WTC11 (cell line): ENCODE measurements around the gene AK5.

Experiments used
- CREB1 ChIP-seq: sonication (generic); formaldehyde crosslinking; IDR thresholded peaks from 2 replicates; pipeline ENCODE4 v1.8.0; 2023; ENCODE audit warnings: mild to moderate bottlenecking, missing genetic modification reagents
- TEAD4 ChIP-seq: sonication (generic); formaldehyde crosslinking; IDR thresholded peaks from 2 replicates; pipeline ENCODE4 v1.8.0; 2022; ENCODE audit warnings: mild to moderate bottlenecking, missing genetic modification reagents
- ZNF423 ChIP-seq: fragments of 250-450 bp; sonication (Bioruptor Pico); IDR thresholded peaks from 2 replicates; pipeline ENCODE4 v2.1.2; 2022; ENCODE audit warnings: mild to moderate bottlenecking, moderate library complexity
- TF ChIP-seq, protein P1 (sequence below): fragments of 200-600 bp; IDR thresholded peaks from 2 replicates; pipeline ENCODE4 v1.8.0; 2022; ENCODE audit warnings: antibody characterized with exemption
- TF ChIP-seq, protein P2 (sequence below): sonication (generic); formaldehyde crosslinking; IDR thresholded peaks from 2 replicates; pipeline ENCODE4 v1.8.1; 2022; ENCODE audit warnings: low read depth, missing genetic modification reagents, borderline replicate concordance
- TF ChIP-seq, protein P3 (sequence below): sonication (generic); formaldehyde crosslinking; IDR thresholded peaks from 2 replicates; pipeline ENCODE4 v1.8.0; 2022; ENCODE audit warnings: mild to moderate bottlenecking, missing genetic modification reagents
- TF ChIP-seq, protein P4 (sequence below): sonication (generic); formaldehyde crosslinking; IDR thresholded peaks from 2 replicates; pipeline ENCODE4 v1.8.1; 2023; ENCODE audit warnings: mild to moderate bottlenecking, missing genetic modification reagents, borderline replicate concordance

DNA sequence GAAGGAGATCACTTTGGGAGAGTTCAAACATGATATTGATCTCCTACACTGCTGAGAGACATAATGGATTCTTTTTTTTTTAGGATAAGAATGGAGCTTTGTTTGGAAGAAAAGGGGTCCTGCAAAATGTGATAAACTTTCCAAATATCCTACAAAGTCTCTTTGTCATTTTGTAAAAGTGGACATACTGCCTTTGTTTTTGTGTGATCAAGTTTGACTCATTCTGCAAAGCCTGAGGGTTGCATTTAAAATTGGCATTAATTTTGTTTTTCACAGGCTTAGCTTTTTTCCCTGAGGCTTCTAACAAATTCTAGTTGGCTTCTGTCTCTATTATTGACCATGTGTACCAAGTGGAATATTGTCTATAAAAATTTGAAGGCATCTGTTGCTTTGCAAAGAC lies 113.2 kb downstream of the AK5 start:
- TF ChIP-seq, protein P1, sequence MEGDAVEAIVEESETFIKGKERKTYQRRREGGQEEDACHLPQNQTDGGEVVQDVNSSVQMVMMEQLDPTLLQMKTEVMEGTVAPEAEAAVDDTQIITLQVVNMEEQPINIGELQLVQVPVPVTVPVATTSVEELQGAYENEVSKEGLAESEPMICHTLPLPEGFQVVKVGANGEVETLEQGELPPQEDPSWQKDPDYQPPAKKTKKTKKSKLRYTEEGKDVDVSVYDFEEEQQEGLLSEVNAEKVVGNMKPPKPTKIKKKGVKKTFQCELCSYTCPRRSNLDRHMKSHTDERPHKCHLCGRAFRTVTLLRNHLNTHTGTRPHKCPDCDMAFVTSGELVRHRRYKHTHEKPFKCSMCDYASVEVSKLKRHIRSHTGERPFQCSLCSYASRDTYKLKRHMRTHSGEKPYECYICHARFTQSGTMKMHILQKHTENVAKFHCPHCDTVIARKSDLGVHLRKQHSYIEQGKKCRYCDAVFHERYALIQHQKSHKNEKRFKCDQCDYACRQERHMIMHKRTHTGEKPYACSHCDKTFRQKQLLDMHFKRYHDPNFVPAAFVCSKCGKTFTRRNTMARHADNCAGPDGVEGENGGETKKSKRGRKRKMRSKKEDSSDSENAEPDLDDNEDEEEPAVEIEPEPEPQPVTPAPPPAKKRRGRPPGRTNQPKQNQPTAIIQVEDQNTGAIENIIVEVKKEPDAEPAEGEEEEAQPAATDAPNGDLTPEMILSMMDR: no peak
- TF ChIP-seq, protein P2, sequence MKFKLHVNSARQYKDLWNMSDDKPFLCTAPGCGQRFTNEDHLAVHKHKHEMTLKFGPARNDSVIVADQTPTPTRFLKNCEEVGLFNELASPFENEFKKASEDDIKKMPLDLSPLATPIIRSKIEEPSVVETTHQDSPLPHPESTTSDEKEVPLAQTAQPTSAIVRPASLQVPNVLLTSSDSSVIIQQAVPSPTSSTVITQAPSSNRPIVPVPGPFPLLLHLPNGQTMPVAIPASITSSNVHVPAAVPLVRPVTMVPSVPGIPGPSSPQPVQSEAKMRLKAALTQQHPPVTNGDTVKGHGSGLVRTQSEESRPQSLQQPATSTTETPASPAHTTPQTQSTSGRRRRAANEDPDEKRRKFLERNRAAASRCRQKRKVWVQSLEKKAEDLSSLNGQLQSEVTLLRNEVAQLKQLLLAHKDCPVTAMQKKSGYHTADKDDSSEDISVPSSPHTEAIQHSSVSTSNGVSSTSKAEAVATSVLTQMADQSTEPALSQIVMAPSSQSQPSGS: no peak
- TF ChIP-seq ZNF423 (CRISPR knock-in tag): no peak
- TF ChIP-seq, protein P3, sequence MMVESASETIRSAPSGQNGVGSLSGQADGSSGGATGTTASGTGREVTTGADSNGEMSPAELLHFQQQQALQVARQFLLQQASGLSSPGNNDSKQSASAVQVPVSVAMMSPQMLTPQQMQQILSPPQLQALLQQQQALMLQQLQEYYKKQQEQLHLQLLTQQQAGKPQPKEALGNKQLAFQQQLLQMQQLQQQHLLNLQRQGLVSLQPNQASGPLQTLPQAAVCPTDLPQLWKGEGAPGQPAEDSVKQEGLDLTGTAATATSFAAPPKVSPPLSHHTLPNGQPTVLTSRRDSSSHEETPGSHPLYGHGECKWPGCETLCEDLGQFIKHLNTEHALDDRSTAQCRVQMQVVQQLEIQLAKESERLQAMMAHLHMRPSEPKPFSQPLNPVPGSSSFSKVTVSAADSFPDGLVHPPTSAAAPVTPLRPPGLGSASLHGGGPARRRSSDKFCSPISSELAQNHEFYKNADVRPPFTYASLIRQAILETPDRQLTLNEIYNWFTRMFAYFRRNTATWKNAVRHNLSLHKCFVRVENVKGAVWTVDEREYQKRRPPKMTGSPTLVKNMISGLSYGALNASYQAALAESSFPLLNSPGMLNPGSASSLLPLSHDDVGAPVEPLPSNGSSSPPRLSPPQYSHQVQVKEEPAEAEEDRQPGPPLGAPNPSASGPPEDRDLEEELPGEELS (CRISPR knock-in tag): no peak
- TF ChIP-seq, protein P4, sequence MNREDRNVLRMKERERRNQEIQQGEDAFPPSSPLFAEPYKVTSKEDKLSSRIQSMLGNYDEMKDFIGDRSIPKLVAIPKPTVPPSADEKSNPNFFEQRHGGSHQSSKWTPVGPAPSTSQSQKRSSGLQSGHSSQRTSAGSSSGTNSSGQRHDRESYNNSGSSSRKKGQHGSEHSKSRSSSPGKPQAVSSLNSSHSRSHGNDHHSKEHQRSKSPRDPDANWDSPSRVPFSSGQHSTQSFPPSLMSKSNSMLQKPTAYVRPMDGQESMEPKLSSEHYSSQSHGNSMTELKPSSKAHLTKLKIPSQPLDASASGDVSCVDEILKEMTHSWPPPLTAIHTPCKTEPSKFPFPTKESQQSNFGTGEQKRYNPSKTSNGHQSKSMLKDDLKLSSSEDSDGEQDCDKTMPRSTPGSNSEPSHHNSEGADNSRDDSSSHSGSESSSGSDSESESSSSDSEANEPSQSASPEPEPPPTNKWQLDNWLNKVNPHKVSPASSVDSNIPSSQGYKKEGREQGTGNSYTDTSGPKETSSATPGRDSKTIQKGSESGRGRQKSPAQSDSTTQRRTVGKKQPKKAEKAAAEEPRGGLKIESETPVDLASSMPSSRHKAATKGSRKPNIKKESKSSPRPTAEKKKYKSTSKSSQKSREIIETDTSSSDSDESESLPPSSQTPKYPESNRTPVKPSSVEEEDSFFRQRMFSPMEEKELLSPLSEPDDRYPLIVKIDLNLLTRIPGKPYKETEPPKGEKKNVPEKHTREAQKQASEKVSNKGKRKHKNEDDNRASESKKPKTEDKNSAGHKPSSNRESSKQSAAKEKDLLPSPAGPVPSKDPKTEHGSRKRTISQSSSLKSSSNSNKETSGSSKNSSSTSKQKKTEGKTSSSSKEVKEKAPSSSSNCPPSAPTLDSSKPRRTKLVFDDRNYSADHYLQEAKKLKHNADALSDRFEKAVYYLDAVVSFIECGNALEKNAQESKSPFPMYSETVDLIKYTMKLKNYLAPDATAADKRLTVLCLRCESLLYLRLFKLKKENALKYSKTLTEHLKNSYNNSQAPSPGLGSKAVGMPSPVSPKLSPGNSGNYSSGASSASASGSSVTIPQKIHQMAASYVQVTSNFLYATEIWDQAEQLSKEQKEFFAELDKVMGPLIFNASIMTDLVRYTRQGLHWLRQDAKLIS (CRISPR knock-in tag): no peak
- no peak for TF ChIP-seq CREB1 (CRISPR knock-in tag)
- no peak for TF ChIP-seq TEAD4
